Measurements from ENCODE around the gene COPG1.
A peak's percentile ranks its signal among the peaks of the same experiment; 100 is the strongest.
"Not testable (repeated sequence)": the region's sequence is repeated elsewhere in the genome, so short reads cannot be mapped to it uniquely, and the experiment has no call there.

COPG1 gene, protein sequence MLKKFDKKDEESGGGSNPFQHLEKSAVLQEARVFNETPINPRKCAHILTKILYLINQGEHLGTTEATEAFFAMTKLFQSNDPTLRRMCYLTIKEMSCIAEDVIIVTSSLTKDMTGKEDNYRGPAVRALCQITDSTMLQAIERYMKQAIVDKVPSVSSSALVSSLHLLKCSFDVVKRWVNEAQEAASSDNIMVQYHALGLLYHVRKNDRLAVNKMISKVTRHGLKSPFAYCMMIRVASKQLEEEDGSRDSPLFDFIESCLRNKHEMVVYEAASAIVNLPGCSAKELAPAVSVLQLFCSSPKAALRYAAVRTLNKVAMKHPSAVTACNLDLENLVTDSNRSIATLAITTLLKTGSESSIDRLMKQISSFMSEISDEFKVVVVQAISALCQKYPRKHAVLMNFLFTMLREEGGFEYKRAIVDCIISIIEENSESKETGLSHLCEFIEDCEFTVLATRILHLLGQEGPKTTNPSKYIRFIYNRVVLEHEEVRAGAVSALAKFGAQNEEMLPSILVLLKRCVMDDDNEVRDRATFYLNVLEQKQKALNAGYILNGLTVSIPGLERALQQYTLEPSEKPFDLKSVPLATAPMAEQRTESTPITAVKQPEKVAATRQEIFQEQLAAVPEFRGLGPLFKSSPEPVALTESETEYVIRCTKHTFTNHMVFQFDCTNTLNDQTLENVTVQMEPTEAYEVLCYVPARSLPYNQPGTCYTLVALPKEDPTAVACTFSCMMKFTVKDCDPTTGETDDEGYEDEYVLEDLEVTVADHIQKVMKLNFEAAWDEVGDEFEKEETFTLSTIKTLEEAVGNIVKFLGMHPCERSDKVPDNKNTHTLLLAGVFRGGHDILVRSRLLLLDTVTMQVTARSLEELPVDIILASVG

DNA sequence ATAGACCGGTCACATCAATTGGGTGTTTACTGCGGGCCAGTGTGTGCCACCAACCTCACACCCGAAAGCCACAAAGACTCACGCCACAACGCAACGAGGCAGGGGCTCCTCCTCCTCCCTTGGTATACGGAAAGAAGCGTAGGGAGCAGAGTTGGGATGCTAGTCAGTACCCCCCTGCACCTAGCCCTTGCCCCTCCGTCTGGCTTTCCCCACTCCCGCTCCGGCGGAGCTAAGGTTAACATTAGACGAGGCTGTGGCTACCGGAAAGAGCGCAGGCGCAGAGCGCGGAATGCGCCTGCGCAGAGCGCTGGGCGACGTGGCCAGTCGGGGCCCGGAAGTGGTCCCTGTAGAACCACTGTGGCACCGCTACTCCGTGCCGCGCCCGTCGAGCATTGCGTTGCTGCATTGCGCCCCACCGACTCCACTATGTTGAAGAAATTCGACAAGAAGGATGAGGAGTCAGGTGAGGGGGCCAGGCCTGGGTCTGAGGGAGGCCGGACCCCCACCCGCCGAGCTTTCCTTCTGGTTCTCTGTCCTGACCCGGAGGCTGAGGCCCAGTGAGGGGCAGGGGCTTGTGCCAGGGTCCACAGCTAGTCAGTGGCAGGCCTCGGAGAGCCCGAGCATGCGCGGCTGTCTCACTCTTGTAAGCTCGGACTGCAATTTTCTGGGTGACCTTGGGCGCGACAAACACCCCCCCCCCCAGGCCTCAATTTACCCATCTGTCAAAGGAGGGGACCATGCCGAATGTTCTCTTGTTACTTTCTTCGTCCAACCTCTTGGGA, at the start of gene COPG1:
TSS of gene COPG1 (plus strand) at position 323 of the 782 bp plus-strand sequence. CDS start at position 427, 104 bp downstream.
- DNase-seq (ENCODE audit: low read depth in 3 of 3) = peak; percentile 71 to 75 (median 74)

DNA sequence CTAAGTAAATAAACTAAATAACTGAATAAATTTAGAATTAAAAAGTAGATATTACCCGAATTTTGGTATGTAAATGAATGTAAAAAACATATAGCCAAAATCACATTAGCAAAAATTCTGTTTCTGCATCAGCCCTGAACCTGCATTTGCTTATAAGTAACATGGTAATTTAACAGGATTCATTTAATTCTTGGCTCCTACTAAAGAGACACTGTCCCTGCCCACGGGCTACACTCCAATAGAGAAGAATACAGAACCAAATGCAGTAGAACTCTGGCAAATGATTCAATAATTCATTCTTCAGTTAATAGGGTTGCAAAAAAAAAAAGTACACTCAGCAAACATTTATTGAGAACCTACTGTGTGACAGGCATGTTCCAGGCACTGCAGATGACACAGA, 44.9 kb upstream of the COPG1 start:
- no peak for DNase-seq (ENCODE audit: low read depth in 3 of 3)

DNA sequence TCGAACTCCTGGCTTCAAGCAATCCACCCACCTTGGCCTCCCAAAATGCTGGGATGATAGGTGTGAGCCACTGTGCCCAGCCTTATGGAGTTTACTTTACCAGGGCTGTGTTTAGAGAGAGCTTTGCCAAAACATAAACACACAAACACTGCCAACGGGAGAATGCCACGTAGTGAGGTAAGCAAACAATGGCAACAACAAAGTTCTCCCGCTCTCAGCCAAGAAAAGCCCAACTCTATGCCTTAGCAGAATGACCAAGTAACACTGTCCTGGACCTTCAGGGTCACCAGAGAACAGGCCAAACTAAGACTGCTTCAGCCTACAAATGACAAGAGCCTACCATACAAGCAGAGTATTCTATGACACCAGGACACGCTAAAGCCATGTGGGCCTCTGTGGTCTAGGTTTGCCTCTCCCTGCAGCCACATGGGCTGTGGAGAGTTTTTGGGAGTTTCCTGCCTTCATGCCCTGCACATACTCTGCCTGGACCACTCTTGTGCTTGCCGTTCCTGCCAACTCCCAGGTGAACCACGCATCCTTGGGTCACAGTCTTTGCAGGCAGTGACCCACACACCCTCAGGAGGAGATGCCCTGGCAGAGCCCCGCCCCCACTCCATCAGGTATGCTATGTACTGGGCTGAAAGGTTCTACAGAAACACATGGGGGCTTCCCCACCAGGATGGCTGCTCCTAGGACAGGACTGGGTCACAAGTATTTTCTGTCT, 44.1 kb upstream of the COPG1 start:
- no peak for DNase-seq (ENCODE audit: low read depth in 3 of 3)

DNA sequence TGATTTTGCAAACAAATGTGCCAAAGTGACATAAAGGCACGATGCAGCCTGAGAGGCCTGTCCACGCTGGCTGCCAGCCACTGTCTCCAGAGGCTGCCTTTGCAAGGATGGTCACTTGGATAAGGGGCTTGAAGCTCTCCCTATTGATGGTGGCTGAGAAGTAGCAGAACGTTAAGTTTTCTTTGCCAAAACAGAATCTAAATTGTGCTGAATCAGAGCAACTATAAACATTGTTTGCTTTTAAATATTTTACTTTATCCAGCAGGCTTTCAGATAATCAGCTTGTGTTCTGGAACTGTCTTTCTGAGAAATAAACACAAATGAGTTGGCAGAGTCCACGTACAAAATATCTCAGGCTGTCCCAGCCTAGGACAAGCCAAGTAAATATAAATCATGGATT, 41.9 kb upstream of the COPG1 start:
- no peak for DNase-seq (ENCODE audit: low read depth in 3 of 3)

DNA sequence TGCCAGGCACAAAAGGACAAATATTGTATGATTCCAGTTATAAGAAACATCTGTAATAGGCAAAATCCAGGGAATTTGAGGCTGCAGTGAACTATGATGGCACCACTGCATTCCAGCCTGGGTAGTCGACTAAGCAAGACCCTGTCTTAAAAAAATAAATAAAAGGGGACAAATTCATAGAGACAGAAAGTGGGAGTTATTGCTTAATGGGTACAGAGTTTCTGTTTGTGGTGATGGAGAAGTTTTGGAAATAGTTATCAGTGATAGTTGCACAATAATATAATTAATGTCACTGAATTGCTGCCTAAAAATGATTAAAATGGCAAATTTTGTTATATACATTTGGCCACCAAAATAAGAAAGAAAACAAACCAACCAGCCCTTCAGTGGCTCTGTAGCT, 38.1 kb upstream of the COPG1 start:
- DNase-seq (ENCODE audit: low read depth in 3 of 3) = no peak

DNA sequence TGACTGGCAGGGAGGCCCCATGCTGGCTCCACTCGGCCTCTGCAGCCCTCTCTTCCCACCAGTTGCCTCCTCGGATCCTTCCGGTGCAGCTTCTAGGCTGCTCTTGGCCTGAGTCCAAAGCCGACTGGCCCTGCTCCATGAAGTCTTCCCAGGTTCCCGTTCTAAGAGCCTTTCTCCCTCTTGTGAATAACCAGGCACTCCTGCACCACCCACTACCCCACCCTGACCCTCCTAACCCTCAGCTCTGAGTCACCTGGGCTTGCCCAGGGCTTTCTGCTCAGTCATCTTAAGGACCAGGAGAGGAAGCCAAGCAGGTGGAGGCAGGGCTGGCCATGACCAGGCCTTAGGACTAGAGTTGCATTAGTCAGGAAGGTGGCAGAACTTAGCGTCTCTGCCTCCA, 37.6 kb upstream of the COPG1 start:
- no peak for DNase-seq (ENCODE audit: low read depth in 3 of 3)

DNA sequence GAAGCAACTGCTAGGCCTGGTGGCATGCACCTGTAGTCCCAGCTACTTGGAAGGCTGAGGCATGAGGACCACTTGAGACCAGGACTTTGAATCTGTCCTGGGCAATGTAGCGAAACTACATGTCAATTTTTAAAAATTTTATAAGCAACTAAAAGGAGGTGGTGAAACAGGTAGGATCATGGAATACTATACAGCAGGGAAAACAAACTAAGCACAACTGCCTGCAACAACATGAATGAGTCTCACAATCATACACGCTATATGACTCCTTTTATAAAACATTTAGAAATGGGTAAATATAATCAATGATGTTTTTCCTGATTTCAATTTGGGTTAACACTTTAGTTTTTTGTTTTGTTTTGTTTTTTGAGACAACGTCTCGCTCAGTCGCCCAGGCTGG, 36.2 kb upstream of the COPG1 start:
- no peak for DNase-seq (ENCODE audit: low read depth in 3 of 3)

DNA sequence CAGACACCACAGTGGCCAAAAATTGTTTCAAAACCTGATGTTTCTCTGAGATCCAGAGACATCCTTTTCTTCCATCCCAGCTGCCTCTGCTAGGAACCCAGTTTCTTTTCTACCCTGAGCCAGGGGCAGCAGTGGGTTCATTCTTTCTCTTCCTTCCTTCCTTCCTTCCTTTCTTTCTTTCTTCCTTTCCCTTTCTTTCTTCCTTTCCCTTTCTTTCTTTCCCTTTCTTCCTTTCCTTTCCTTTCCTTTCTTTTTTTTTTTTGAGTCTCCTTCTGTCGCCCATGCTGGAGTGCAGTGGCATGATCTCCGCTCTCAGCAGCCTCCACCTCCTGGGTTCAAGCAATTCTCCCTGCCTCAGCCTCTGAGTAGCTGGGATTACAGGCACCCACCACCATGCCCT, 30.7 kb upstream of the COPG1 start:
- DNase-seq (ENCODE audit: low read depth in 3 of 3) = no peak

DNA sequence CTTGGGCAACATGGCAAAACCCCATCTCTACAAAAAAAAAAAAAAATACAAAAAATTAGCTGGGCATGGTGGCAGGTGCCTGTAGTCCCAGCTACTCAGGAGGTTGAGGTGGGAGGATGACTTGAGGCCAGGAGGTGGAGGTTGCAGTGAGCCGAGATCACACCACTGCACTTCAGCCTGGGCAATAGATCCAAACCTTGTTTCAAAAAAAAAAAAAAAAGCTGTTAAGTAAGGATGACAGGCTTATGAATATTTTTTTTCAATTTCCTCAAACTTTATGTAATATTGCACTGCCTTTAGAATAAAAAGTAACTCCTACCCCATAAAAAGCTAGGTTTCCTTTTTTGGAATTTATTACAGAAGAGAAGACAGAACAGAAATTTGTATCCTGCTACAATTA, 25.0 kb upstream of the COPG1 start:
- not testable (repeated sequence) for DNase-seq (ENCODE audit: low read depth in 3 of 3)

DNA sequence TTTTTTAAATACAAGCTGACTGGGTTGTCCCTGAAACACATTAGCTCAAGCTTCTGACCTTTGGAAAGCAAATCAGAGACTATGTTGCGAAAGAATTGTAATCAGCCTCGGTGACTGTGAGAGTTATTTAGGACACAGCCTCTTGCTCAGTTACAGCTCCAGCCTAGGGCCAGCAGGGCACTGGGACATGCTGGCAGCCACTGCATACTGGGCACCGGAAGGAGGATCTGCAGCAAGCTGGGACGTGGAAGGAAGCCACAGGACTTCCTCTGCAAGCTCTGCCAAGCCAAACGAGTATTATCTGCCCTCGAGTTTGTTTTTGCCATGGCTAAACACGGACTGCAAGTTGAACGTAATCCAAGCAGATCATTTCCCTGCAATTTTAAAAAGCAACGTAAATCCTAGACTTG, 24.4 kb upstream of the COPG1 start:
- no peak for DNase-seq (ENCODE audit: low read depth in 3 of 3)

DNA sequence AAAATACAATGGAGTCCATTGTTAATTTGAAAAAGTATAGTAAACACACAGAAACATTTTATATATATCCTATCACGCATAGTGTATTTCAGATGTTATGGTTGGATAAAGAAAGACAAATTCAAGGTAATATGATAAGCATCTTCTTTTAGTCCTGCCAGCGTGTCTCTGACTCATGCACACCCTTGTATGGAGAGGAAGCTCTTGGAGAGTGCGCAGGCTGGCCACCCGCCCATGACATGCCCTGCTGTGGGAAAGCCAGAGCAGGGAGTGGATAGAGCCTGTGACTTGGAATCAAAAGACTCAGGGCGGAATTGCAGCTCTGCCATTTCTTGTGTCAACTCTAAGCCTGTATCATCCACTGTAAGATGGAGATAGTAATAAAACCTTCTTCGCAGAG, 23.0 kb upstream of the COPG1 start:
- no peak for DNase-seq (ENCODE audit: low read depth in 3 of 3)

DNA sequence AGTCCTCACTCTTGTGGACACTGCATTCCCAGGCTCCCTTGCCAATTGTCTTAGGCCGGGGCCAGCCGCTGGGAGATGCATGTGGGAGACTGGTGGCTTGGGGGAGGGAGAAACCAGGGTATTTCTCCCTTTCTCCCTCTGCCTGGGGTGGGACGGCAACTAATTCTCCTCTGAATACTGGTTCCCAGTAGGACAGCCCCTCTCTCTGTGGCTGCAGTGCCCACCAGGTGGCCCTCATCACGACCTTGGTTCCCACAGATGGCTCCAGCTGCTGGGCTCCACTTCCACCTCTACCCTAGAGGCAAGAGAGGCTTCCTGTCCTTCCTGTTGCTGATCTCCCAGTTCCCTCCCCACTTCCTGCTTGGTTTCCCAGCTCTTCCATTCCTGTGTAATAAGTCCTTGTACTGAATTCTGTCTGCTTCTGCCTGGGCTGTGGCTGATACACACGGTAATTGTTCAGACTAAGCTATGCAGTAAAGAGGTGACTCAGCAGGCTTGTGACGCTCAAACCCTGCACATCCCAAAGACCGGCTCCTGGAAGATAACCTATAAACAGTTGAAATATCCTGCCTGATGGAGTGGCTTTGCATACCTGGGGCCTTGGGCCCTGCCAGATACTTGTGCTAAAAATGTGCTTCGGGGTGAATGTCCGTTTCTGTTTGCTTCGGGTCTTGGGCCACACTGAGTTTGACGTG, 20.4 kb upstream of the COPG1 start:
- no peak for DNase-seq (ENCODE audit: low read depth in 3 of 3)

DNA sequence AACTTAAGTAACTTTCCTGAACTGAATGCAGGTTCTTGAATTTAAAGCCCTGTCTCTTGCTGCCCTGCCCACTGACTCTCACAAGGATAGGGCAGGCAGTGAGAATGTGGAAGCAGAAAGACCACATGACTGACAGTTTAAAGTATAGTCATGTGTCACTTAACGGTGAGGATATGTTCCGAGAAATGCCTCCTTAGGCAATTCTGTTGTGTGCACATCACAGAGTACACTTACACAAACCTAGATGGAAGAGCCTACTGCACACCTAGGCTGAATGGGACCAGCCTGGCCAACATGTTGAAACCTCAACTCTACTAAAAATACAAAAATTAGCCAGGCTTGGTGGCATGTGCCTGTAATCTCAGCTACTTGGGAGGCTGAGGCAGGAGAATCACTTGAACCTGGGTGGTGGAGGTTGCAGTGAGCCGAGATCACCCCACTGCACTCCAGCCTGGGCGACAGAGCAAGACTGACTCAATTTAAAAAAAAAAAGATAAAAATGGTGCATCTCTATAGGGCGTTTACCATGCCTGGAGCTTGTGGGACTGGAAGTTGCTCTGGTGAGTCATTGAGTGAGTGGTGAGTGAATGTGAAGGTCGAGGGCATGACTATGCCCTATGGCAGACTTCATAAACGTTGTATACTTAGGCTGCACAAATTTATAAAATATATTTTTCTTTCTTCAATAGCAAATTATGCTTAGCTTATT, 18.9 kb upstream of the COPG1 start:
- DNase-seq (ENCODE audit: low read depth in 3 of 3) = no peak

DNA sequence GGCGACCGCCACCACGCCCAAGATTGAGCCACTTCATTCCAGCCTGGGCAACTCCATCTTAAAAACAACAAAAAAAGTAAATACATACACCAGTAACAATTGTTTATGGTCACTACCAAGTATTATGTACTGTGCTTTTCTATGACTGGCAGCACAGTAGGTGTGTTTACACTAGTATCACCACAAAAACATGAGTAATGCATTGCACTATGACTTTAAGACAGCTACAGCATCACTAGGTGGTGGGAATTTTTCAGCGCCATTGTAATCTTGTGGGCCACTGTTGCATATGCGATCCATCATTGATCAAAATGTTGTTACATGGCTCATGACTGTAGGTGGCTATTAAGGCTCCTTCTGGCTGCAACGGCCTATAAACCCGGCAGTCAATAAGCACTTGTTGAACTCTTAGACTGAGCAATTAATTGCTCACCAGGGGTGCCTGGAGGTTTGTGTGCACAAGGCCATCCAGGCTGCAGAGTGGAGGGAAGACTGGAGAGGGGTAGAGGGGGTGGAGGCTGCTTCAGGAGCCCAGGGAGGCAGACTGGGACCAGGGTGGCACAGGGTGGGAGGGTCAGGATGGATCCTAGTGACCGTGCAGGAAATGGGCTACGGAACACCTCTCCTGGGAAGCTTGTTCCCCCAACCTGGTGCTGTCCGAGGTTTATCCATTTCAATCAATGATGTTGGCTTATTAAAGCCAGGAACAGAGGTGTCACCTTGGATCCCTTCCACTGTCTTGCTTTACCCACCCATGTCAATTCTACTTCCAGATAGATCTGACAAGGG, 17.9 kb upstream of the COPG1 start:
- no peak for DNase-seq (ENCODE audit: low read depth in 3 of 3)

DNA sequence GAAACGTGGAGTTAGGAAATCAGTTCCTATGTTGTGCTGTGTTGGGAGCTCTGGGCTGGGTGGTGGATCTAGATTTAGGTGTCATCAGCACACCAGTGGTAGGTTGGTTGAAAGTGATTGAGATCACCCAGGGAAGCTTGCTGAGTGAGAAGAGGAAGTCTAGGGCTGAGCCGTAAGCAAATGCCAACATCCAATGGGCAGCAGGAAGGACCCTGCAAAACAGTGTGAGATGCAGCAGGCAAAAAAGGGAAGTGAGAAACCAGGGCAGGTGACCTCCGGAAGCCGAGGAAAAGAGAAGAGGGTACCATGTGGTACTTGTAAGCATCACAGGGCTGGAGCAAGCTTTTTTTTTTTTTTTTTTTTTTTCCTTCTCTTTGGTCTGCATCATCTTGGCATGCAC, 15.9 kb upstream of the COPG1 start:
- DNase-seq (ENCODE audit: low read depth in 3 of 3) = no peak

DNA sequence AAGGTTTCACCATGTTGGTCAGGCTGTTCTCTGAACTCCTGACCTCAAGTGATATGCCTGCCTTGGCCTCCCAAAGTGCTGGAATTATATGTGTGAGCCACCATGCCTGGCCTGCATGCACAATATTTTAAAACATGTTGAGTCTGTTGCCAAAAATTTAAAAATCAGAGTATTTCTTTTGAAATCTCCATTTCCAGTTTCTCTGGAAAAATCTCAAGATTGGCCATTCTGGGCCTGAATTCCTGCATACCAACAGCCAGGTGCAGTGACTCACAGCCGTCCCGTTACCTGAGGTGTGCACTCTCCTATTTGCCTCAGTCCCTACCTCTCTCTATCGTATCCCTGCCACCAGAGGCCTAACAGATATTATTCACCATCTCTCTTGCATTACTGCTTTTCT, 15.0 kb upstream of the COPG1 start:
- DNase-seq (ENCODE audit: low read depth in 3 of 3) = no peak

DNA sequence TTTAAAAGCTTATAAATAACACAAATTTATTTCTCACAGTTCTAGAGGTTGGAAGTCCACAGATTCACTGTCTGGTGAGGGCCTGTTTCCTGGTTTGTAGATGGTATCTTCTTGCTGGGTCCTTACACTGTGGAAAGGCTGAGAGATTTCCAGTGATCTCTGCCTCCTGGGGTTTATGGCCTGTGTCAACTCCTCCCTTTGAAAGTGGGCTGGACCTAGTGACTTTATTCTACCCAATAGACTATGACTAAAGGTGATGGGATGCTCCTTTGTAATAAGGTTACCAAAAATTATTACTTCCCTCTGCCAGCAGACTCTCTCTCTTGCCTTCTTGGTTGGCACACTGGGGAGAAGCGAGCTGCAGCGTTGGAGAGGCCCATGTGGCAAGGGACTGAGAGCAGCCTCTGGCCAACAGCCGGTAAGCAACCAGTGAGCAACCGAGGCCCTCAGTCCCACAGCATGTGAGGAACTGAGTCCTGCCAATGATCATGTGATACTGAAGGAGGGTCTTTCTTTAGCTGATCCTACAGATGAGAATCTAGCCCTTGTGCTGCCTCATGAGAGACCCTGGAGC, 14.0 kb upstream of the COPG1 start:
- DNase-seq (ENCODE audit: low read depth in 3 of 3) = no peak

DNA sequence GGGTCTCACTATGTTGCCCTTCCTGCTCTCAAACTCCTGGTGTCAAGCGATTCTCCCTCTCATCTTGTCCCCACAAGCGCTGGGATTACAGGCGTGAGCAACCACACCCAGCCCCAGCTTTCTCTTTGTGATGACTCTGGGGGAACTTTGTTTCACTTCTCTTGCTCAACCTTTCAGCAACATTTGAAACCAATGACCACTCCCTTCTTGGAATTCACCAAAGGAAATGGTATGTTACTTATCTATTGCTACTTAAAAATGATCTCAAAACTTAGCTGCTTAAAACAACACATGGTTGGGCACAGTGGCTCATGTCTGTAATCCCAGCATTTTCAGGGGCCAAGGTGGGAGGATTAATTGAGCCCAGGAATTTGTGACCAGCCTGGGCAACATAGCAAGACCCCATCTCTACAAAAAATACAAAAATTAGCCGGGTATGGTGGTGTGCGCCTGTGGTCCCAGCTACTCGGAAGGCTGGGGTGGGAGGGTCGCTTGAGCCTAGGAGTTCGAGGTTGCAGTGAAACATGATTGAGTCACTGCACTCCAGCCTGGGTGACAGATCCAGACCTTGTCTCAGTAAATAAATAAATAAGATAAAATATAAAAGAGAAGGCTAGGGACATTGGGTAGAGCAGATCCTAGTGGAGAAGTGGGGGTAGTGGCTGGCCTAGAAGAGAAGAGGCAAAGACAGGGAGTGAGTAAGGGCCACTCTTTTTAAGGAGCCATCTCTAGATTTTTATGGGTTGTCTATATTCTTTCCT, 10.3 kb upstream of the COPG1 start:
- no peak for DNase-seq (ENCODE audit: low read depth in 3 of 3)

Data from stimulated activated CD4-positive, alpha-beta T cell treated with anti-CD3 and anti-CD28 coated beads, TNF-alpha, amount 100 ng/mL, for 4 hours (primary cell).